Brain microvascular endothelial cell (primary cell): ENCODE data around the gene HMGN1.

ENCODE experiments used
- DNase-seq: peaks from one replicate; pipeline ENCODE4 v3.0.0-alpha.2; 2020
- H3K27ac ChIP-seq: fragments of 250-450 bp; sonication (Bioruptor Pico); 2 replicates; pipeline ENCODE4 v1.5.1; 2020; ENCODE audit warnings: mild to moderate bottlenecking, moderate library complexity
- H3K27me3 ChIP-seq: fragments of 250-450 bp; sonication (Bioruptor Pico); replicated peaks from 2 replicates; pipeline ENCODE4 v1.5.1; 2020; ENCODE audit warnings: mild to moderate bottlenecking
- H3K36me3 ChIP-seq: fragments of 250-450 bp; sonication (Bioruptor Pico); replicated peaks from 2 replicates; pipeline ENCODE4 v1.5.1; 2020; ENCODE audit warnings: mild to moderate bottlenecking
- H3K4me3 ChIP-seq: 2 replicates; pipeline ENCODE4 v1.5.1; 2011; ENCODE audit warnings: low read depth, mild to moderate bottlenecking, control low read depth, low read length, moderate library complexity
- CTCF ChIP-seq: IDR thresholded peaks from 2 replicates; pipeline ENCODE4 v1.5.1; 2011; ENCODE audit warnings: low read depth, mild to moderate bottlenecking, moderate library complexity, low read length, control low read depth, inconsistent platforms; ENCODE audit errors: missing control alignments
- in situ Hi-C: cut with HindIII; loops from 2 replicates; pipeline ENCODE4 v1.10.0; 2017; ENCODE audit warnings: low sequenced_read_pairs, low pct_ligation_motif_present

HMGN1 gene

GRCh38 chr21:39321424-39321823 is 27.5 kb downstream of the HMGN1 start:
- TF ChIP-seq CTCF: no peak
- no peaks in the 10 kb centered on the region for H3K36me3 ChIP-seq
- no peak overlapping the region for H3K4me3 ChIP-seq
- H3K27ac ChIP-seq: no peak overlapping the region
- DNase-seq: peak; percentile 5
- in situ Hi-C loops: no loop called here
- no peaks in the 10 kb centered on the region for H3K27me3 ChIP-seq

- no peak overlapping the region for H3K4me3 ChIP-seq
- in situ Hi-C loops: no loop called here
- TF ChIP-seq CTCF: no peak
- no peak for DNase-seq
- no peaks in the 10 kb centered on the region for H3K36me3 ChIP-seq
- H3K27ac ChIP-seq: no peak overlapping the region
- H3K27me3 ChIP-seq: no peaks in the 10 kb centered on the region
These were observed 29.0 kb downstream of the HMGN1 start for GRCh38 chr21:39319814-39320332.

- no peak for DNase-seq
- TF ChIP-seq CTCF: no peak
- Histone ChIP-seq H3K27ac (no peak overlapping the region), H3K27me3 (no peaks in the 10 kb centered on the region), H3K4me3 (no peak overlapping the region), H3K36me3 (no peaks in the 10 kb centered on the region)
- in situ Hi-C loops: no loop called here
These were observed 29.6 kb downstream of the HMGN1 start for GRCh38 chr21:39319251-39319756.

- in situ Hi-C loops: no loop called here
- no peak for TF ChIP-seq CTCF
- Histone ChIP-seq H3K27me3 (no peaks in the 10 kb centered on the region), H3K27ac (no peak overlapping the region), H3K4me3 (no peak overlapping the region), H3K36me3 (no peaks in the 10 kb centered on the region)
- no peak for DNase-seq
These were observed 30.6 kb downstream of the HMGN1 start for GRCh38 chr21:39318091-39318959.

GRCh38 chr21:39317134-39318090 is 31.5 kb downstream of the HMGN1 start:
- H3K4me3 ChIP-seq: no peak overlapping the region
- H3K36me3 ChIP-seq: no peaks in the 10 kb centered on the region
- DNase-seq: no peak
- no peak for TF ChIP-seq CTCF
- in situ Hi-C loops: no loop called here
- H3K27ac ChIP-seq: no peak overlapping the region
- no peaks in the 10 kb centered on the region for H3K27me3 ChIP-seq
